ENCODE measurements around the gene CORO2A. TPM values are rescaled to one million over a fixed set of nuclear protein-coding genes. Genes with fewer than 3 reads are reported as not detected.
"Not testable (repeated sequence)": the region's sequence is repeated elsewhere in the genome, so short reads cannot be mapped to it uniquely, and the experiment has no call there.

The CORO2A gene
- total RNA-seq, 4 donors from 2014 or later = 0.77 to 4.8 (median 0.86) TPM

- Histone ChIP-seq H3K4me1 (no peaks in the 10 kb centered on the region), H3K27ac (no peak overlapping the region), H3K27me3 (peaks cover 15% of the 10 kb centered on the region), H3K4me3 (no peak overlapping the region), H3K9me3 (no peaks in the 10 kb centered on the region), H3K36me3 (no peaks in the 10 kb centered on the region)
- TF ChIP-seq EP300 (IDR thresholded peaks at IDR 0.05) = no peak
- TF ChIP-seq, protein P1, sequence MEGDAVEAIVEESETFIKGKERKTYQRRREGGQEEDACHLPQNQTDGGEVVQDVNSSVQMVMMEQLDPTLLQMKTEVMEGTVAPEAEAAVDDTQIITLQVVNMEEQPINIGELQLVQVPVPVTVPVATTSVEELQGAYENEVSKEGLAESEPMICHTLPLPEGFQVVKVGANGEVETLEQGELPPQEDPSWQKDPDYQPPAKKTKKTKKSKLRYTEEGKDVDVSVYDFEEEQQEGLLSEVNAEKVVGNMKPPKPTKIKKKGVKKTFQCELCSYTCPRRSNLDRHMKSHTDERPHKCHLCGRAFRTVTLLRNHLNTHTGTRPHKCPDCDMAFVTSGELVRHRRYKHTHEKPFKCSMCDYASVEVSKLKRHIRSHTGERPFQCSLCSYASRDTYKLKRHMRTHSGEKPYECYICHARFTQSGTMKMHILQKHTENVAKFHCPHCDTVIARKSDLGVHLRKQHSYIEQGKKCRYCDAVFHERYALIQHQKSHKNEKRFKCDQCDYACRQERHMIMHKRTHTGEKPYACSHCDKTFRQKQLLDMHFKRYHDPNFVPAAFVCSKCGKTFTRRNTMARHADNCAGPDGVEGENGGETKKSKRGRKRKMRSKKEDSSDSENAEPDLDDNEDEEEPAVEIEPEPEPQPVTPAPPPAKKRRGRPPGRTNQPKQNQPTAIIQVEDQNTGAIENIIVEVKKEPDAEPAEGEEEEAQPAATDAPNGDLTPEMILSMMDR (IDR thresholded peaks at IDR 0.05) = no peak
- TF ChIP-seq POLR2A (IDR thresholded peaks at IDR 0.05) = no peak
- no peak for TF ChIP-seq POLR2AphosphoS5 (IDR thresholded peaks at IDR 0.05)
- ATAC-seq = no peak
- WGBS, 2 donors (ENCODE audit: low coverage in 1 of 2) = 39% methylated on average over 4 of the region's 6 CpGs; no CpG with 5 or more reads in 1 of the 2 donors
These were observed 17.3 kb downstream of the CORO2A start for GRCh38 chr9:98175028-98175569.

GRCh38 chr9:98174502-98174918 lies 17.9 kb downstream of the CORO2A start:
- ATAC-seq = not testable (repeated sequence)

DNA sequence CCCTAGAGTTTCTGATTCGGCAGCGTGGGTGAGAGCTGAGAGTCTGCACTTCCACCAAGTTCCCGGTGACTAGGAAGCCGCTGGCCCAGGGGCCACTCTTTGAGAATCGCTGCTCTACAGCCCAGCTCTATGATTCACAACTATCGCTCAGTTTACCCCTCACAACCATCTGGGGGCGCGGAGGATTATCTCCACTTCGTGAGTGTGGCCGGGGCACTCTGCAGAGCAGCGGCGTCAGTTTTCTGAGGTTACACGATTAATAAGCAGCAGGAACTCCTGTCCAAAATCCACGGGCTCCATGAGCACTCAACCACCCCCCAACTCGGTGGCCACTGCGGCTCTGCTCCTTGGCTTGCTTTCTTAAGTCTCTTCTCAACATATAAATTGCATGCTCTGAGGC lies 19.3 kb downstream of the CORO2A start:
- H3K27me3 ChIP-seq = peaks cover 10% of the 10 kb centered on the region
- WGBS, 2 donors (ENCODE audit: low coverage in 1 of 2) = 53 to 78% methylated on average over 3 to 8 of the region's 16 CpGs
- no peak overlapping the region for H3K4me3 ChIP-seq
- H3K27ac ChIP-seq = no peak overlapping the region
- no peaks in the 10 kb centered on the region for H3K4me1 ChIP-seq
- no peaks in the 10 kb centered on the region for H3K9me3 ChIP-seq
- no peaks in the 10 kb centered on the region for H3K36me3 ChIP-seq
- no peak for ATAC-seq
- no peak for TF ChIP-seq EP300 (IDR thresholded peaks at IDR 0.05)
- TF ChIP-seq, protein P1 (IDR thresholded peaks at IDR 0.05) = no peak

More at GRCh38 chr9:98174502-98174918, 17.9 kb downstream of the CORO2A start:
- 73 to 84% methylated on average over 5 of the region's 5 CpGs for WGBS, 2 donors (ENCODE audit: low coverage in 1 of 2)
- H3K4me1 ChIP-seq, H3K4me3 ChIP-seq, H3K36me3 ChIP-seq, H3K27ac ChIP-seq, H3K9me3 ChIP-seq: not testable (repeated sequence)
- H3K27me3 ChIP-seq = peaks cover 10% of the 10 kb centered on the region

DNA sequence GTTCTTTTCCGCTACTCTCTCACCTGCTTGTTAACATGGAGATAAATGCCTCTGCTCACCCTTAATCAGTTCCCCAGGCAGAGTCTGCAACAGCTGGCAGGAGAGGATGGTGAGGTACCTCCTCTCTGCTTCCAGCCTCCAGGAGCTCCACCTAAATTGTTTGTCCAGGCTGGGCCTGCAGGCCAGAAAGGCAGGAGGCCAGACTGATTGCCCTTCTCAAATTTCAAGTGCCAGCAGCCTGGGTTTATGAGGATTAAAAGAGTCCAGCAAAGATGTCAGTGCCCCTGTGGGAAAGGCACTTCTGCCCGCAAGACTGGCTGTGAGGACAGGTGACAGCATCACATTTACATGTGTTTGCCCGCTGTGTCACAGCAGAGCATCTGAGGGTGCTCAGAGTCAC lies 19.8 kb downstream of the CORO2A start:
- Histone ChIP-seq H3K27me3 (peaks cover 10% of the 10 kb centered on the region), H3K36me3 (no peaks in the 10 kb centered on the region), H3K4me3 (no peak overlapping the region), H3K27ac (no peak overlapping the region), H3K9me3 (no peaks in the 10 kb centered on the region), H3K4me1 (no peaks in the 10 kb centered on the region)
- WGBS, 2 donors (ENCODE audit: low coverage in 1 of 2) = 83 to 92% methylated on average over 2 of the region's 3 CpGs
- no peak for TF ChIP-seq POLR2AphosphoS5 (IDR thresholded peaks at IDR 0.05)
- no peak for ATAC-seq

DNA sequence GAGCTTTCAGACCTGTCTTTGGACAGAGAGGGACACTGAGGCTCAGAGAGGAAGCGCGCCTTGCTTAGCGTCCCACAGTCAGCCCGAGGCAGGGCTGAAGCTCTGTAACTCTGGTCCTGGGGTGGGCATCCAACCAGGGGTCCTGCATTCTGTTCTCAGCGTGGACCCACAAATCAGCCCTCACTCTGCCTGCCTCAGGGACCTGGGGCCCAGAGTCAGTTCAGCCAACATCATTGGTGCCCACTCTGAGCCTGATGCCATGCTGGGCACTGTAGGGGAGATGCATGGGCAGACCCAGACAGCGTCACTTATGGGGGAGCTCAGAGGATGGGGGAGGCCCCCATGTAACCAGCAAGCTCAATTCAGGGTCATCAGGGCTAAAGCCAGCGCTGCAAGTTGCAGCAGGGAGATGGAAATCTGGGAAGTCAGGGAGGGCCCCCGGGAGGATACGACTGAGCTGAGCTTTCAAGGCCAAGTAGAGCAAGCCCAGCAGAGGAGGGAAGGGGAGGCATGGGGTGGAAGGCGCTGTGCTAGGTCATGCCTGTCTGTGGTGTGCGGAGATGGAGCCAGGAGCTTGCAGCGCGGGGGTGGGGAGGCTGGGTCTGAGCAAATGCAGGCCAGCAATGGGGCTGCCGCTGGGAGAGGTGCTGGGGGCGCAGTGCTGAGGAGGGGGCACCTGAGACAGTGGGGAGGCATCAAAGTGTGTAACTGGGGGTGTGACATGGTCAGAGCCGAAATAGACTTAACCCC lies 21.1 kb downstream of the CORO2A start:
- peaks cover 10% of the 10 kb centered on the region for H3K27me3 ChIP-seq
- 54% methylated on average over 2 to 7 of the region's 16 CpGs for WGBS, 2 donors (ENCODE audit: low coverage in 1 of 2)
- H3K9me3 ChIP-seq = no peaks in the 10 kb centered on the region
- no peak overlapping the region for H3K27ac ChIP-seq
- no peaks in the 10 kb centered on the region for H3K36me3 ChIP-seq
- TF ChIP-seq, protein P1 (IDR thresholded peaks at IDR 0.05) = no peak
- TF ChIP-seq POLR2AphosphoS5 (IDR thresholded peaks at IDR 0.05) (no peak), POLR2A (IDR thresholded peaks at IDR 0.05) (no peak), EP300 (IDR thresholded peaks at IDR 0.05) (no peak)
- ATAC-seq = no peak
- H3K4me1 ChIP-seq = no peaks in the 10 kb centered on the region
- no peak overlapping the region for H3K4me3 ChIP-seq

DNA sequence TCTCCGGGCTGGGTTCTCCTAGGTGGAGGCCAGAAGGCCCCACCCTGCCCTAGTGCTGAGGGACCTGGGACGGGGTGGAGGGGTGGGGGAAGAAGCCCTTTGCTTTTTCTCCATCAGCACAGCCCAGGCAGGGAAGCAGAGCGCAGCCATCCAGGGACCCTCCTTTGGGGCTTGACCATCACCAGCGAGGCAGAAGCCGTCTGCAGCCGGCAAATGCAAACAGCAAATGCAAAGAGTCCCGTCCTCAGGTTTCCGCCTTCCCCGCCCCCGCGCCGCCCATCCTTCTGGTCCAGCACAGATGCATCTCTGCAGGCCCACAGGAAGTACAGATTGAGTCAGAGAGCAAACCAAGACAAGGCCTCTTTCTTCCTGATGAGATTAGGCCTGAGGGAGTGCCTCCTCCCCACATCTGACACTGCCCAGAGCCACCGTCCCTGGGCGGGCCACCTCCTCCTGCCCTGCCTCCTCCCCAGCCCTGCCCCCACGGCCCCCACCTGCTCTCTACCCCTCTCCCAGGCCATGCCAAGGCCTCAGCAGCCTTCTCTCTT lies 23.4 kb downstream of the CORO2A start:
- WGBS, 2 donors (ENCODE audit: low coverage in 1 of 2) = 60% methylated on average over 1 to 2 of the region's 15 CpGs
- no peak overlapping the region for H3K27ac ChIP-seq

More for the DNA sequence above, 23.4 kb downstream of the CORO2A start:
- no peaks in the 10 kb centered on the region for H3K9me3 ChIP-seq
- peaks cover 10% of the 10 kb centered on the region for H3K27me3 ChIP-seq
- H3K4me3 ChIP-seq = no peak overlapping the region
- no peaks in the 10 kb centered on the region for H3K36me3 ChIP-seq
- ATAC-seq = no peak
- H3K4me1 ChIP-seq = no peaks in the 10 kb centered on the region
- TF ChIP-seq, protein P1 (IDR thresholded peaks at IDR 0.05) = no peak
- TF ChIP-seq POLR2AphosphoS5 (IDR thresholded peaks at IDR 0.05) (no peak), EP300 (IDR thresholded peaks at IDR 0.05) (no peak), POLR2A (IDR thresholded peaks at IDR 0.05) (no peak)
